HG02642 (cell line): Measurements from ENCODE around the gene GABBR2.

Source experiments
- ATAC-seq: cut with Tn5 transposase; IDR thresholded peaks from one replicate; pipeline ENCODE4 v1.9.1; 2021; ENCODE audit warnings: mild to moderate bottlenecking; ENCODE audit not compliant: unreplicated experiment, poor library complexity

GABBR2 gene

DNA sequence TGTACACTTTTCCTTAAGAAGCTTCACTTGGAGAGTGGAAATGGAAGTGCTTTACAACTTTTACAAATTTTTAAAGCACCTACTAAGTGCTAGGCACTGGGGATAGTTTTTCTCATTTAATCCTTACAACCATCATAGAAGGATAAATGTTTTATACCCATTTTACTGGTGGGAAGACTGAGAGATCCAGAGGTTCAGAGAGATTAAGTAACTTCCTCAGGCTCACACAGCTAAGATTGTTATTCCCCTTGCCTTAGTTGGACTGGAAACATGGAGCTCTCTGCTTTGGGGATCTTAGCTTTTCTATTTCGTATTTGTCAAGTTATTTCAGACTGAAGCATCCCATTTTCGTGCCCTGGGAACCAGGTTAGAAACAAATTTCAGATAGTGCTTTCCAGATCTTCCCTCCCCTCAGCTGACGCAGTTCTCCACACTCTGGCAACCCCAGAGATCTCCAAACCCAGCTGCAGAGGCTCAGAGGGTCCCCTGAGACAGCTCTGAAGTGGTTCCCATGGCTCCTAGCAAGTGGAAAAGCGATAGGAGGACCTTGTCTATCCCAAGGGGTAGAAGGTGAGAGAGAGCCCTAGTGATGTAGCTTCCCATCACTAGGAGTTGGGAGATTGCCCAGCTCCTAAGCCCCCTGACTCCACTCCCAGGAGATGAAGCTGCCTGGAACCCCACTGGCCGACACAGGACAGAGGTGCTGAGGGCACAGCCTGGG is 16.2 kb upstream of the GABBR2 start:
- ATAC-seq, result no peak

DNA sequence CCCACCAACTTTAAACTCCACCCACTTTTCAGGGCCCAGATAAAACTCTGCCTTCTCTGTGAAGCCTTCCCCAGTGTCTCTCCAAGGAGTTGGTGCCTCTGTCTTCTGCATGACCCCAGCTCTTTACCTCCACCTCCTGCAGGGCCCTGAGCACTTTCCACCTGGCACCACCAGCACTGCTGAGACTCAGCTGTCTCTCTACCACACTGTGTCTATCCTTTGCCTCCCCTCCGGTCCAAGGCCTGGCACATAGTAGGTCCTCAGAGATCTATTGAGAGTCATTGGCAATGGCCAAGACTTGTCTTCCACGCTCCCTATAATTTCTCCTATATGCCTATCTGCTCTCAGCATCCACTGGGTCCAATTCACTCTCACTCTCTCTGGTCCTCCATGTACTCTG is 12.9 kb upstream of the GABBR2 start:
- ATAC-seq, result no peak

DNA sequence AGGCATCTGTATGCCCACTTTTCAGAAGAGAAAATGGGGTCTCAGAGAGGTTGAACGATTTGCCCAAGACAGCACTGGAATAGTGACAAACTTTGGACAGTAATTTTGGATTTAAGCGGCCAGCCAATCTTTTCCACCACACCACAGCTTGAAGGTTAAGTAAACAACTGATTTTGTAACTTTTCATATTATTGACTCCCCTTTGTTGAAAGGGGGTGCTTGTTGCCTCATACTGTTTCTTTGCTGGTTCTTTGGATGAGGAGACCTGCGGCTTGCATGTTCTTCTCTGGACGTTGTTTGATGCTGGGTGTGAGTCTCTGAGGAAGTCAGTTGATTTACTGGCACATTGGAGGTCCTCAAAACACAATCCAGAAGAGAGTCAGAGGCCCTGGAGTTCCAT is 11.7 kb upstream of the GABBR2 start:
- ATAC-seq, result no peak

DNA sequence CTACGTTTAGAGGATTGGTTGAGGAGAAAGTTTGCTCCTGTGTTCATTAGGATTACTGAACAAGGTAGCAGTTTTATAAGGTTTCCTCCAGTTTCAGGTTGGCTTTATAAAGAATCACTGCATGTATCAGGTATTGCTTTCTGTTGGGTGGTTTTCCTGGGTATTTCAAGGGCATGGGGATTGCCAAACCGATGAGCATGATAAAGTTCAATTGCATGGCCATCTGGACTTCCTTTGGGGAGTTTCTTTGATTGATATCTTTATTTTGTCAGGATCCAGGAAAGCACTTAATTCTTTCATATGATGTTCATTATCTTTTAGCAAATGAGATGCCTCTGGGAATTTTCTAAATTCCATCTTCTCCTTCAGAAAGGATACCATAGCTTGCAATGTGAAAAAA is 10.3 kb upstream of the GABBR2 start:
- ATAC-seq, result no peak

DNA sequence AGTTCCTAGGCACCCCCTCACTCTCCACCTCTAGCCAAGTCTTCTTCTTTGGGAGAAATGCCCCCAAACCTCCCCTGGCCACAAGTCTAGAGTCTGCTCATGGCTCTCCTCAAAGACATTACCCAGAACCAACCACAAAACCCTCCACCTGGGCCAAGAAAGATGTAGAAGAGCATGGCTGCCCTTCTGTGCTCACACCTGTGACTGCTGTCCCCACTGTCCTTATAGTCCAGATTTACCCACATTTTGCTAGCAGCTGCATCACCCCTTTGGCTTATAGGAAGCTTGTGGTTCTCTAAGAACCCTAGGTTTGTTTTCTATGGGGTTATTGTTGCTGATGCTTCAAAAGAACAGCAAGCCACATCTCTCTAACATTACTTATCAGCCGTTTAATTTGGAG is 6.1 kb upstream of the GABBR2 start:
- no peak for ATAC-seq

DNA sequence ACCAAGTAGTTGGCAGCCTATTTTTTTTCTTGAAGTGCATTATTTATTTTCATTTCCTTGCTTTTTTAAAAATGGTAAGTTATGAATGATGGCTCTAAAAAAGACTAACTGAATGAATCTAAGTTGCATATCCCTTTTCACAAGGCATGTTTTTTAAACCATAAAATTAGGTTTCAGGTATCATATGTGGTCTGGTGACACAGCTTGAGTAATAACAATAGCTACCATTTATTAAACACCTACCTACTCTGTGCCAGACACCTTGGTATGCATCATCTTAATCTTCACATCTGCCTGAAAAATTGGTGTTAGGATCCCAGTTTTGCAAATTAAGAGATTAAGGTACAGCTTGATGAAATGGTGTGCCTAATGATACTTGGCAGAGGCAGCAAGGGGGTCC is 4.3 kb upstream of the GABBR2 start:
- ATAC-seq, result no peak

DNA sequence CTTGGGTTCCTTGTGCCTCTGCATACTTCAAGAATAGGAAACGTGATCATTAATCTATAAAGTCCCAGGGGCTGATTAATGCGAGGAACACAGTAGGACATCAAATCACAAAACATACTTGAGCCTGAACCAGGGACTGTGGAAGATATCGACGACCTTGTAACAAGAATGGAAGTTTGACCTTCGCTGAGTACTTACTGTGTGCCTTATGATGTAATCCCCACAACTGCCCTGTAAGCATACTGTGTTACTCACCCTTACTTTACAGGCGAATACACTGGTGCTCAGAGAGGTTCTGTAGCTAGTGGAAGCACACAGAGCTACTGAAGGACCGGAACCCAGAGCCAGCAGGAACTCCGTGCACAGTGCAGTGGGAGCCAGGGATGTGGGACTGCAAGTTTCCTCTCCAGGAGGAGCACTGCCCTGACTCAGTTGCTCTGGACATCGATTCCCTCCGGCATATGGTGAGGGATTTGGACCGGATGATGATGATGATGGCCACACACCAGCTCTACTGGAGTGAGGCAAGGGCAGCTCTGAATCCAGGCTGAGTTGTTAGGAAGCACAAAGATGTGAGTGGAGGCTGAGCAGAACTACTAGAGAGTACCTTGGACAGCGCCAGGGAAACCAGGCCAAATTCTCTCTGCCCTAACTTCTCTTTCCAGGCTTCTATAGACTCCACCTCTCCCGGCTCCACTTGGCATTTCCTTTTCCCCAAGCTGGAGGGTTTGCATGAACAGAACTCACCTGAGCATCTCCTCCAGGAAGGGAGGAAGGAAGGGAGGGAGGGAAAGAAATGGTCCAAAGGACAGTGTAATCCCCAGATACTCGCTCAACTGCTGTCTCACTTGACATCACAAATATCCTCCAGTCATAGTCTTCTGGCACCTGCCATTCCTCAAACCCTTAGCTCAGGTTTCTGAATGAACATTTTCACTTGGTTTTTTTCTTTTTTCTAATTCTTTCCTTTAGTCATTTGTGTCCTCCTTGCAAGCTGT is 1.5 kb upstream of the GABBR2 start:
- no peak for ATAC-seq

DNA sequence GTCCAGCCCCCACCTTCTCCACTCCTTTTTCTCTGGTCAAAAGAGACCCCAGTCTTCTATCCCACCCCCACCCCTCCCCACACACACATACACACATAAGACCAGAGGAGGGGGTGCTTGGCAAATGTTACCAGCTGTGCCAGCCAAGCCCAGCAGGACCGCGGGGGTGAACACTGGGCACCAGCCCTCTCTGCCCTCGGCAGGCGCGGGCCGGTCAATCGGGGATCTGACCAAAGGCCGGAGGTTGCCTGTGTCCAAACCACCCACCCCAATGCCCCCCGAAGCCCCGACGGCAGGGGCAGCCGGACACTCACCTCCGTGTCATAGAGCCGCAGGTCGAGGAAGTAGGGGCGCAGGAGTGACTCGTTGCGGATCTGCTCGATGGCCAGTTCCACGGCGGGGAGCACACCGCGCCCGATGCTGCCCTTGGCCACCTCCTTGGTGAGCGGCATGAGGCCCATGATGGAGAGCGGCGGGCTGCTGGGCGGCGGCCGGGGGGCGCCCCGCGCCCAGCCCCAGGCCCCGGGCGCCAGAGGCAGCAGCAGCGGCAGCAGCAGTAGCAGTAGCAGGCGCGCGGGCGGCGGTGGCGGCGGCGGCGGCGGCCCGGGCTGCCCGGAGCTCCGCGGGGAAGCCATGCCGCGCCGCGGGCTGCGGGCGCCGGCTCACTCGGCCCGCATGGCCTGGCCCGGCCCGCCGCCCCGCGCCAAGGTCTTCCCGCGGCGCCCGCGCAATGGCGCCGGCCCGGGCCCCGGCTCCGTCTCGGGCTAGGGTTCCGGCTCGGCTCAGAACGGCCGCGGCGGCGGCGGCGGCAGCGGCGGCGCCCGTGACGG is 417 bp downstream of the GABBR2 start:
- no peak for ATAC-seq

DNA sequence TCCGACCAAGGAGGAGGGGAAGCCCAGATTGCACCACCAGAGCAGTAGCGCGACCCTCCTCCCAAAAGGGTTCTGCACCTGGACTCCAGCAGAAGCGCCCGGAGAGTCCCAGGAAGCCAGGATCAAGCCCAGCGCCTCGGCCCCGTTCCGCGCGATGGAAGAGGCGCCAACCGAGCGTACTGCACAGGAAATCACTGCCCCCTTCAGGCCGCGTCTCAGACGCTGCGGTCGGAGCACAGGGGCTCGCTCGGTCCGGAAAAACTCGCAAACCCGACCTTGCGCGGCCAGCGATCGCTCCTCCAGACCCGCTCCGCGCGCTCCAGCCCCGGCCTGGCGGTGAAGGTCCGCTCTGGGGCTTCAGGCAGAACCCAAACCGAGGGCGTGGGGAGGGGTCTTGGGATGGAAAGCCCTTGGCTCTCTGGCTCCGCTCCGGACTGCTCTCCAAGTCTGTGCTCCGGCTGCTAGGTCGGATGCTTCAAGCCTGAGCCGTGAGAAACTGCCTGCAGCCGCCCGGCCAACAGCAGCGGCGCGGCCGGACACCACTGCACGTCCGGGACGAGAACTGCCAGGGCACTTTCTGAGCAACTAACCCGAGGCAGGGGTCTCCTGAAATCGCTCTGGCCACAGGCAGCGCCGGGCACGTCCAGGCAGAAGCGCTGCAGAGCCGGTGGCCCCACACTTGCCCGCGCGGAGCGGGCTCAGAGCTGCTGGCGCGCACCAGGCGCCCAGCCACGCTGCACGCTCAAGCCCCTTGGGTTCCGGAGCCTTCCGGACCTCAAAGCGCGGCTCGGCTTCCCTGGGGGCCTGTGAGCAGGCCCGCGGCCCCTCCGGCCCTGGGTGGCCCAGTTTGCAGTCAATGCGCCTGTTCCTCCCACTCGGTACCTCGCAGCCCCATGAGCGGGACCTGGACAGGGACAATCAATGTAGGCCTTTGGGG is 1.3 kb downstream of the GABBR2 start:
- ATAC-seq, result peak; percentile 43

DNA sequence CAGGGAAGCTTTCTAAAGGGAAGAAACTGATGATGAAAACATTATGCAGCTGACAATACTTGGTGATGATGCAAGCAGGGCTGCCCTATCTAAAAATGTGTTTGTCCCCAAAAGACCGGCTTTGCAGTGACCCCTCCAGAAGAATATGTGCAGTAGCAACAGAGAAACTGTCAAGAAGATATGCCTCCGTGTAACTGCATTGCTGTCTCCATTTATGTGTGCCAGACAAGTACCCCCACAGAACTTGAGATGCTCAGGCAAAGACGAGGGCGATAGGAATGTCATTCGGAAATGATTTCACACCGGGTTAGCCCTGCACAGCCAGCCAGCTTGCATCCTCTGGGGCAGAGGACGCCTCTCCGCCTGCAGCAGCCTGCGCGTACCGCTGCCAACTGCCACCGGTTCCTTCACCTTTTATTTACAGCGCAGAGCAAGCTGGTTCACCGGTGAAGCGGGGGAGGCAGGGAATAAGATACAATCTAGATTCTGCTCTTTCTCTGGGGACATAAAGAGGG is 2.0 kb downstream of the GABBR2 start:
- ATAC-seq, result no peak

DNA sequence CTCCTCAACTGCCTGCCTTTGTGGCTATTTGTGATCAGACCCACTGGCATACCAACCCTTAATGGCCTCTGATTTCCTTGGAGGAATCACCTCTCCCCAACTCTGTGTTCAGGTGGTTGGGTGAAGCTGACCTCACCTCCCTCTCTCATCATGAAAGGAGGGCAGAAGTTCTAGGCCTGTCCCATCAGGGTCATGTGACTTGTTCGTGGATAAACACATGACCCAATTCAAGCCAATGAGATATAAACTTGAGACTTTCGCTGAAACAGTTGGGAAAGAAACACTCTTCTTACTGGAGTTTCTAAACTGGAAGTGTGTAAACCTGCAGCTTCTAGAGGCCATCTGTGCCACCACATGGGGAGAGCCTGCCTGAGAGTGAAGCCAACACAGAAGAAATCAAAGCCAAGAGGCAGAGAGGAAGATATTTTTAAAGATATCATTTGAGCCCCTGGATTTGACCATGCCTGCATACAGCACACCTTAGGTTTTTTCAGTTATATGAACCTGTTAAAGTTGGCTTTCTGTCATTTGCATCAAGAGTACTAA is 5.8 kb downstream of the GABBR2 start:
- no peak for ATAC-seq

DNA sequence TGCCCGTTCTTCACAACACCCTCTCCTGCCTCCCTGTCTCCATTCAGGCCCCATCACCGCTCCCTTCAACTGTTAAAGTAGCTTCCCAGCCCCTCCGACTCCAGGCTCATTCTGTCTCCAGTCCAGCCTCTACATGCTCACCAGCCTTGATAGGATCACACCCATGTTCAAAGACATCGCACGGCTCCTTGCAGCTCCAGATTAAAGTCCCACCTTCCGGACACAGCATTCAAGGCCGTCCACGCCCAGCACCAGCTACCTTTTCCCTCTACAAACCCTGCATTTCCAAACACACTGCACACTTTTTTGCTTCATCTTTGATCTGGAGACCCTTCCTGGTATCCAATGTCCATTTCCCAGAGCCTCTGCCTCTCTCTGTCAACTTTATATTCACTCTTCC is 6.4 kb downstream of the GABBR2 start:
- ATAC-seq, result no peak

DNA sequence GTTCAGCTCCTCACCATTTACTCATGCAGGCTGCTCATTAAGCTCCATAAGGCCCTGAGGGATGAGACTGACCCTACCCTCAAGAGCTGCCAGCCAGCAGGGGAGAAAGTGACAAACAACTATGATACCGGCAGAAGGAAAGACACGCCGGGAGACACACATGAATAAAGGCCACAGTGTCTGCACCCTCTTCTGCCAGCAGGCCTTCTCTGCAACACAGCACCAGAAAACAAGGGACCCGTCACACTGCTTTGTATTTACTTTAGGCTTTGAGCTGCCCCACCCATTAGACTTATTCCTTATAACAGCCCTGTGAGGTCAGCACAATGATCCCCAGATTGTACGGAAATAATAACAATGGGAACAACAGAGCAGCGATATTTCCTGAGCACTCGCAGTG is 7.2 kb downstream of the GABBR2 start:
- no peak for ATAC-seq

DNA sequence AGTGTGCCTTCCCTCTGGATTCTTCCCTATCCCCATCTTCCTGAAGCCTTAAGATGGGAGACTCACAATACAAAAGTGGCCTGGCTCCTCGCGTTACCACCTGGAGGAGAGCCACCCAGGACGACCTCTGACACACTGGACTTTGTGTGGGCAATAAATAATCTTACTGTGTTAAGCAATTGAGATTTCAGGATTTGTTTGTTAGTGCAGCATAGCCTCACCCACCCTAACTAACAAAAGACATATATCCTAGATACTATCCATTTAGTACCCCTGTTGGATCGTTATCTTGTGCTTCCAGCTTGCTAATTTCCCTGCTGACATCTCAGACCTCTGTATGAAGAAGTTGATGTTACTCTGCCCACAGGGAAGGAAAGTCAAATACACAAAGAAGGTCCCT is 7.9 kb downstream of the GABBR2 start:
- no peak for ATAC-seq

DNA sequence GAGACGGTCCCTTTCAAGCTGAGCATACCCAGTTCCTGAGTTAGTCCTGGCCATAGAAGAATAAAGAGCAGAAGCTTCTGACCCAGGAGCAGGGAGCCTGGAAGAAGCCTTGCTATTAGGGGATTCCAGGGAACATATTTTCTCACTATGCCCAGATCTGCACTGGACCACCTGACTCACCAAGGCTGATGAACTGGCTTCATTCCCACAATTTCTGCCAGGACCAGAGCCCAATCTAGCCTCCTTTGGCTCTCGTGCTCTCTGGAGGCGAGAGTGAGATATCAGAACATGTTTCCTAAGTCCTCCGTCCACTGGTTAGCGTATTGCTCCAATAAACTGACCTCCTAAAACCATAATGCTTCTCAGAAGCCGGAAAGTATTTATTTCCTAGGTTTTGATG is 9.9 kb downstream of the GABBR2 start:
- ATAC-seq, result no peak

DNA sequence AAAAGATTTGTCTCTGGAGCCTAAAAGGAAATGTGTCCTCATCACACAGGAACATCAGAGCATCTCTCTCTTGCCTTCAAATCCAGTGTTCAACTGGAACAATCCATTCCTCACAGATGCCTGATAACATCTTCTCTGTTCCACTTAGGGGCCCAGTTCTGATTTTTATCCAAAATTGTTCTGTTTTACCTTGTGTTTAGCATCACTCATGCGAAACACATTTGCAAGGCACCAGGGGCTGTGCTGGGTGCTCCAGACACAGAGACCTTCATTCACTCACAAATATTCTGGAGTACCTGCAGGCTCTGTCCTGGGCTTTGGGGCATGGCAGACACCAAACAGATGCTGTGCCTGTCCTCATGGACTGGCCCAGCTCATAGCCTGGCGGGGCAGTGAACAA is 13.8 kb downstream of the GABBR2 start:
- no peak for ATAC-seq

DNA sequence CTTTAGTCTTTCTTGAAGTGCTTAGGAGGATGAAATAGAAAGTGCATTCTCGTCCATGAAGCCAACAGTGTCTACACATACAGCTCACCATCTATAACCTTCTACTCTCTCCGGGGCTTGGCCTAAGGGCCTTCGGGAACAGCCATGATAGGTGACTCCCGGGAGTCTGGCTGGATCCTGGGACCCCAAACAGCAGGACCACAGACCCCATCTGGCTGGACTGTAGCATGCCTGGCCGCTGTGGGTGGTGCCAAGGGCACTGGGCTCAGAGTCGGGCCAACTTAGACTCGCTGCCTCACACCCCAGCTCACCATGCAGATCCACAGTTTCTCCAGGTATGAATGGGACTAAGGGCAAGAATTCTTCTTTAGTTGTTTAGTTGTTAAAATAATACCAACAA is 16.3 kb downstream of the GABBR2 start:
- ATAC-seq, result no peak

DNA sequence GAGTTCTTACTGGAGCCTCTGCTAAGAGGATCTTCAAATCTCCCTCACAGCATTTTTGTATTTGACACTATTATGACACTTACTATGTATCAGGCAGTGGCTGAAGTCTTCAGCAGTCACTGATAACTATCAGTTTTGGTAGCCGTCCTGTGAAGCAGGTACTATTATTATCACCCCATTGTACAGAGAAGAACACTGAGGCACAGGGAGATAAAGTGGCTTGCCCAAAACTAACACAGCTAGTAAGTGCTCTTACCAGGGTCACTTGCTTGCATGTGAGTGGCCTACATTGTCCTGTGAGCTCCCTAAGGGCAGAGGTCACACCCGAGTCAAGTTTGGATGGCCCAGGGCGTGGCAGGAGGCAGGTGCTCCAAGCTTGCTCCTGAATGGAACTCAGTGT is 16.8 kb downstream of the GABBR2 start:
- ATAC-seq, result no peak

DNA sequence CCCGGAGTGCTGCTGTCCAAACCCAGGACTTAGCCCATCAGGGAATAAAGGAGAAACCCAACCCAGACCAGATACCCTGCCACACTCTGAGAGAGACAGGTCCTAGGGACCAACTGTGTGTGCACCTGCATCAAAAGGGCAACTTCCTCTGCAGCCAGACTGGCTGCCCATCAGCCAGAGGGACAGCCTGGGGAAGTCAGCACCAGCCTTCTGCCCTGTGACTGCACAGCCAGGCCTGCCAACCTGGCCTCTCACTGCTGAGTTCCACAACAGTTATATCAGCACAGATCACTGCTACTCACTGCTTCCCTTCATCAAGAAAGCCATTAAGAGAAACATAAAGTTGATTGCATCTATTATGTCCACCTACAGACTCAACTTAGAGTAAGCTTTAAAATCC is 18.0 kb downstream of the GABBR2 start:
- ATAC-seq, result no peak
